ENCODE data around the gene THSD7B. TPM values are rescaled to one million over a fixed set of nuclear protein-coding genes. Genes with fewer than 3 reads are reported as not detected.

Gene THSD7B
- total and polyA plus RNA-seq, 4 donors, result 3.9 to 10.8 (median 4.0) TPM

DNA sequence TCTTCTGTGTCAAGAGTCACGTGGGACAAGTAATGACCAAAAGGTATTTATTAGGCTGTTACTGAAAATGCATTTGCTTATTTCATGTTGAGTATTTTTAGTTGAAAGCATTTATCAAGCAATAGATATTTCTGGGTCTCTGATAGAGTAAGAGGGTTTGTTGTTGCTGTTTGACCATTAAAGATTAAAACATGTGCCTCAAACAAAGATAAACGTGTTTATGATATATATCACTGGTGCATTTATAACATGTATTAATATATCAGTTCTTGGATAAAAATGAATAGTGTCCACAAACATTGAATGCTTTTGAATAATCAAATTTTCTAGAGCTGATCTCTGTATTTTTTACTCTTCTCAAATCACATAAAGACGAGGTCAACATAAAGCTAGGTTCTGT lies 467.7 kb downstream of the THSD7B start:
- H3K9me3 ChIP-seq (ENCODE audit: control insufficient read depth, insufficient read depth, low read length), result no peaks in the 10 kb centered on the region
- no peak overlapping the region for H3K27ac ChIP-seq (ENCODE audit: low read depth, low read length)
- no peaks in the 10 kb centered on the region for H3K4me1 ChIP-seq (ENCODE audit: control insufficient read depth, insufficient read depth, low read length)
- no peak overlapping the region for H3K4me3 ChIP-seq (ENCODE audit: low read depth, low read length)
- no peaks in the 10 kb centered on the region for H3K27me3 ChIP-seq (ENCODE audit: control insufficient read depth, insufficient read depth, low read length)
- DNase-seq (ENCODE audit: low read depth in 4 of 6, low spot score in 6 of 6), result no peak
- H3K36me3 ChIP-seq (ENCODE audit: control insufficient read depth, insufficient read depth, low read length), result no peaks in the 10 kb centered on the region
- WGBS (ENCODE audit: insufficient coverage), result 100% methylated on average over 1 of the region's 3 CpGs

DNA sequence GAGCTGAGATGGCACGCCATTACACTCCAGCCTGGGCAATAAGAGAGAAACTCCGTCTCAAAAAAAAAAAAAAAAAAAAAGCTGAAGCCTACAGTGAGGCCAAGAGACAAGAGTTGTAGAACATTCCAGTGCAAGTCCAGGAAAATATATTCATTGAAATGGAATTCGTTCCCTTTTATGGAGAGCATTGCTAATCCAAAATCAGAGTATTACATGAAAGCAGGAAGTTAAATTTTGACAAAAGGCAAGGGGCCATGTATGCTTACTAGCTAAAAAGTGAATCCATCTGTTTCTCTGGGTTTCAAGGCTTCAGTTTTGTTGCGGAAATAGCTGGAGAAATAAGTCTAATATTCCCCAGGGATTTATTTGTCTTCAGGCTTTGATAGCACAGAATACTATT lies 471.7 kb downstream of the THSD7B start:
- 93% methylated on average over 2 of the region's 4 CpGs for WGBS (ENCODE audit: insufficient coverage)
- Histone ChIP-seq H3K9me3 (ENCODE audit: control insufficient read depth, insufficient read depth, low read length) (no peaks in the 10 kb centered on the region), H3K4me3 (ENCODE audit: low read depth, low read length) (no peak overlapping the region), H3K27me3 (ENCODE audit: control insufficient read depth, insufficient read depth, low read length) (no peaks in the 10 kb centered on the region), H3K4me1 (ENCODE audit: control insufficient read depth, insufficient read depth, low read length) (no peaks in the 10 kb centered on the region), H3K27ac (ENCODE audit: low read depth, low read length) (no peak overlapping the region), H3K36me3 (ENCODE audit: control insufficient read depth, insufficient read depth, low read length) (no peaks in the 10 kb centered on the region)
- no peak for DNase-seq (ENCODE audit: low read depth in 4 of 6, low spot score in 6 of 6)

DNA sequence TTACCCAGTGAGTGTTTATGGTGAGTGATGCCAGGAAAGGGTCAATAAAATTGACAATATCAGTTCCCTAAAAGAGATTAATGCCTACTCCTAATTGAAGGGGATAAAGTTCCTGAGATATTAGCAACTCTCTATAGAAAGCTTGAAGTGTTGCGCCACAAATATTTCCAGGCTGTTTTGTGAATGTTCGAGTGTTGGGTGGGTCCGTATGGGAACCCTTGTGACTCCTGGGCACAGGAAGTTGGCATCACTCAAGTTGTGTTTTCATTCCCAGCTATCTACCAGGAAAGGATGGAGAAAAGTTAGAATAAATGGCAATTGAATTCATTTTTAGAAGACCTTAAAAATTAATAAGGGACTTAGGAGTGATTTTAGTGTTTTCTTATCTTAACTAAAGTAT lies 472.7 kb downstream of the THSD7B start:
- Histone ChIP-seq H3K4me1 (ENCODE audit: control insufficient read depth, insufficient read depth, low read length) (no peaks in the 10 kb centered on the region), H3K36me3 (ENCODE audit: control insufficient read depth, insufficient read depth, low read length) (no peaks in the 10 kb centered on the region), H3K4me3 (ENCODE audit: low read depth, low read length) (no peak overlapping the region), H3K27ac (ENCODE audit: low read depth, low read length) (no peak overlapping the region), H3K27me3 (ENCODE audit: control insufficient read depth, insufficient read depth, low read length) (no peaks in the 10 kb centered on the region), H3K9me3 (ENCODE audit: control insufficient read depth, insufficient read depth, low read length) (no peaks in the 10 kb centered on the region)
- WGBS (ENCODE audit: insufficient coverage), result no CpG with 5 or more reads among the region's 3 CpGs
- DNase-seq (ENCODE audit: low read depth in 4 of 6, low spot score in 6 of 6), result no peak

DNA sequence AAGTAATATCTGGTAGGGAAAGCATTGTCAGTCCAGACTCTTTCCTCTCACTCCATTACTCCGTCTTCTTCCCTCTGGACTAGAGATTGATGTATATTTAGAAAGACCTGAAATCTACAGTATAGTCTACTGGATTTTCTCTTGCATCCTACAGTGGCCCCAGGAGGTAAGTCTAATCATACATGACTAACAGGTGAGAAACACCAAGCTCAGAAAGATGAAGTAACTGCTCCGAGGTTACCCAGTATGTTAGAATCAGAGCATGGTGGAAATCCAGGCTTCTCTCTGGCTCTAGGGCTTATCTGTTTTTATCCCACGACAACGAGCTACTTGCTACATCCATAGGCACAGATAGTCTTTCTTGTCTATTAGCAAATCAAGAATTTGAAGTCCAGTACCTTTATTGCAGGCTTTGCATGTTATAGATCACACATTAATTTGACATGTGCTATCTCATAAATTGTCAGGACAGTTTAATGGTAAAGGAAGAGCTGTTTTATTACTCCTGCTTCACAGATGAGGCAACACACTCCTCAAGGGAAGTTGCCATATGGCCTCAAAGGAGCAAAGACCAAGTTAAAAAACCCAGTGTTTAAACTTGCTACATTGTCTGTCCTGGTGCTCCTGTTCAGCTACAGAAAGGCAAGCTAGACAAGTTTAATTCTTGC lies 484.3 kb downstream of the THSD7B start:
- H3K27me3 ChIP-seq (ENCODE audit: control insufficient read depth, insufficient read depth, low read length), result no peaks in the 10 kb centered on the region
- DNase-seq (ENCODE audit: low read depth in 4 of 6, low spot score in 6 of 6), result no peak
- no peaks in the 10 kb centered on the region for H3K36me3 ChIP-seq (ENCODE audit: control insufficient read depth, insufficient read depth, low read length)
- H3K9me3 ChIP-seq (ENCODE audit: control insufficient read depth, insufficient read depth, low read length), result no peaks in the 10 kb centered on the region
- no peaks in the 10 kb centered on the region for H3K4me1 ChIP-seq (ENCODE audit: control insufficient read depth, insufficient read depth, low read length)
- no peak overlapping the region for H3K27ac ChIP-seq (ENCODE audit: low read depth, low read length)
- H3K4me3 ChIP-seq (ENCODE audit: low read depth, low read length), result no peak overlapping the region
- WGBS (ENCODE audit: insufficient coverage), result 89% methylated on average over 1 of the region's 4 CpGs

DNA sequence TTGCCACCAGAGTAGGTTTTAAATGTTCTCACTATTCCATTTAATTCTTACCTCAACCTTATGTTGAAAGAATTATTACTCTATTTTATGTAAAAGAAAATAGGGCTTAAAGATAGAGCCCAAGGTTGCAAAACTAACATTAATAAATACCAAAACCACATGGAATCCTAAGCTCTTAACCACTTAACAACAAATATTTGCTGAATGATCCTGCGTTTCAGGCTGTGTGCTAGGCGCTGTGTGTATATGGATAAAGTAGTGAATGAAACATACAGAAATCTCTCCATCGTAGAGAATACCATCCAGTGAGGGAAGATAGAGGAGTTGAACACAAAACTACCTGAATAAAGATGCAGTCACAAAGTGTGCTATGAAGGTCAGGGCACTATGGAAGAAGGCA lies 485.1 kb downstream of the THSD7B start:
- H3K27ac ChIP-seq (ENCODE audit: low read depth, low read length), result no peak overlapping the region
- WGBS (ENCODE audit: insufficient coverage), result no CpG with 5 or more reads among the region's 3 CpGs

DNA sequence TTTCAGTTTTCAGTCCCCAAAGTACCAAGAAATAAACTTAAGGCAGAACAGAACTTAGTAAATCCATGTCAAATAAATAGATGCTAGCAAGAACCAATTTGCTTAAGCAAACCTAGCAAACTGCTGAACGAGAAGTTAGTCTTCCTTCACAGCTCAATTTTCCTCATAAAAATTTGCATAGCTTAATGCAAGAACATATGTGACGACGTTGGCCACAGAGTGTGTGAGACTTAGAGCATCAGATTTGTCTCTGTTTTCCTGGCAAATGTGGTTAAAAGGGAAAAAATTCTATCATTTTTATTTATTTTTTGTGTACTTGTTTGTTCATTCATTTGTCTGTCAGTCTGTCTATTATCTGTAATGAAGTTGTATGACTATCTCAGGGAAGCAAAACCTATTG lies 485.7 kb downstream of the THSD7B start:
- Histone ChIP-seq H3K4me3 (ENCODE audit: low read depth, low read length) (no peak overlapping the region), H3K27me3 (ENCODE audit: control insufficient read depth, insufficient read depth, low read length) (no peaks in the 10 kb centered on the region), H3K4me1 (ENCODE audit: control insufficient read depth, insufficient read depth, low read length) (no peaks in the 10 kb centered on the region), H3K36me3 (ENCODE audit: control insufficient read depth, insufficient read depth, low read length) (no peaks in the 10 kb centered on the region), H3K27ac (ENCODE audit: low read depth, low read length) (no peak overlapping the region), H3K9me3 (ENCODE audit: control insufficient read depth, insufficient read depth, low read length) (no peaks in the 10 kb centered on the region)
- peak in 1 of 6 donors; percentile 85 for DNase-seq (ENCODE audit: low read depth in 4 of 6, low spot score in 6 of 6)
- WGBS (ENCODE audit: insufficient coverage), result 75% methylated on average over 1 of the region's 3 CpGs

More for the DNA sequence above, 485.1 kb downstream of the THSD7B start:
- no peak for DNase-seq (ENCODE audit: low read depth in 4 of 6, low spot score in 6 of 6)
- no peaks in the 10 kb centered on the region for H3K27me3 ChIP-seq (ENCODE audit: control insufficient read depth, insufficient read depth, low read length)
- no peaks in the 10 kb centered on the region for H3K4me1 ChIP-seq (ENCODE audit: control insufficient read depth, insufficient read depth, low read length)
- no peak overlapping the region for H3K4me3 ChIP-seq (ENCODE audit: low read depth, low read length)
- H3K36me3 ChIP-seq (ENCODE audit: control insufficient read depth, insufficient read depth, low read length), result no peaks in the 10 kb centered on the region
- H3K9me3 ChIP-seq (ENCODE audit: control insufficient read depth, insufficient read depth, low read length), result no peaks in the 10 kb centered on the region

DNA sequence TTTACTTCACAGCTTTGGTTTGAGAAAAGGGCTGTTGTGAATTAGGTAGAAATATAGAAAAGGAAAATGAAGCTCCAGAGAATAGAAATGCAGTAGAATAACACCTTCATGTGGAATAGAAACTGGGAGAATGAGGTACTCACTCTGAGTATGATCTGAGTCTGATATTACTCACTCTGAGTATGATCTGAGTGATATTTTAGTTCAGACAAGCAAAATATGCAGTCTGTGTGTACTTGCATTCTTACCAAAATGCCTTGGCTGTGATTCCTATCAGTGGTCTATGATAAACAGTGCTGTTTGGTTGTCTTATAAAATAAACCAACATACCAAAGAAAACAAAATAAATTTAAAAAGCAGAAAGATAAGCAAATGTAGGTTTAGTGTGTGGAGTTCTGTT lies 487.6 kb downstream of the THSD7B start:
- H3K27me3 ChIP-seq (ENCODE audit: control insufficient read depth, insufficient read depth, low read length), result no peaks in the 10 kb centered on the region
- no peaks in the 10 kb centered on the region for H3K36me3 ChIP-seq (ENCODE audit: control insufficient read depth, insufficient read depth, low read length)
- H3K4me3 ChIP-seq (ENCODE audit: low read depth, low read length), result no peak overlapping the region
- peak in 1 of 6 donors; percentile 47 for DNase-seq (ENCODE audit: low read depth in 4 of 6, low spot score in 6 of 6)
- H3K9me3 ChIP-seq (ENCODE audit: control insufficient read depth, insufficient read depth, low read length), result no peaks in the 10 kb centered on the region
- no peaks in the 10 kb centered on the region for H3K4me1 ChIP-seq (ENCODE audit: control insufficient read depth, insufficient read depth, low read length)
- H3K27ac ChIP-seq (ENCODE audit: low read depth, low read length), result no peak overlapping the region

DNA sequence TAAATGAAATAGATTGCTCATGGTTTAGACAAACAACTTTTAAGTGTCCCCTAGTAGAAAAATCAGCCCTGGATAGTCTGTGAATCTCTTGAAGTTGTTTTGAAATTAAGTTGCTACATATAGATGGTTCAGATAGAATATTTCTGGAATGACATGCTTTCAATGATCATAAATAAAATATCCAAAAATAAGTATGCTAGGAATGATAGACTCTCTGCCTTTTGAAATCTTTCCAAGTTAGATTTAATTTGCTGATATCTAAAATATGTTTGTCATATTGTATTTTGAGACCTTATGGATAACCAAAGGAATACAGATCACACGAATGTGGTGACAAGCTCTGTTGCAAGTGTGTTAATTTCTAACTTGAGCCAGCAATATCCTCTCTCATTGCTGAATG lies 488.7 kb downstream of the THSD7B start:
- no CpG with 5 or more reads among the region's 1 CpG for WGBS (ENCODE audit: insufficient coverage)
- DNase-seq (ENCODE audit: low read depth in 4 of 6, low spot score in 6 of 6), result no peak
- Histone ChIP-seq H3K4me3 (ENCODE audit: low read depth, low read length) (no peak overlapping the region), H3K9me3 (ENCODE audit: control insufficient read depth, insufficient read depth, low read length) (no peaks in the 10 kb centered on the region), H3K27me3 (ENCODE audit: control insufficient read depth, insufficient read depth, low read length) (no peaks in the 10 kb centered on the region), H3K27ac (ENCODE audit: low read depth, low read length) (no peak overlapping the region), H3K4me1 (ENCODE audit: control insufficient read depth, insufficient read depth, low read length) (no peaks in the 10 kb centered on the region), H3K36me3 (ENCODE audit: control insufficient read depth, insufficient read depth, low read length) (no peaks in the 10 kb centered on the region)

DNA sequence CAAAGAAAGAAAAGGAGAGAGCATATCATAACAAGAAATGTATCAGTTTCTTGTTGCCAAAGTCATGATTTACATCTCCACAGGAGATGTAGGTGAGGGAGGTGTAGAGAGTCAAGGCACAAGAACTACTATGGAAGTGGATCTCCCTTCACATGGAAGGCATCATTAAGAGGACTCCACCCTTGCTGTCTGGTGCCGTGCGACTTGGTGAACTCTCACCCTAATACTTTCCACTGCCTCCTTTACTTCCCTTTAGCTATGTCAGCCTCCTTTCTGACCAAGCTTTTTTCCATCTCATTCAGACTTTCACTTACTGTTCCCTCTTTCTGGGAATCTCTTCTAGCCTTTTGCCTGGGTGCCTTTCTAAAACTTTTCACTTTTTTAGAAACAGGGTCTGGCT lies 490.0 kb downstream of the THSD7B start:
- Histone ChIP-seq H3K4me3 (ENCODE audit: low read depth, low read length) (no peak overlapping the region), H3K4me1 (ENCODE audit: control insufficient read depth, insufficient read depth, low read length) (no peaks in the 10 kb centered on the region), H3K9me3 (ENCODE audit: control insufficient read depth, insufficient read depth, low read length) (no peaks in the 10 kb centered on the region), H3K36me3 (ENCODE audit: control insufficient read depth, insufficient read depth, low read length) (no peaks in the 10 kb centered on the region), H3K27ac (ENCODE audit: low read depth, low read length) (no peak overlapping the region), H3K27me3 (ENCODE audit: control insufficient read depth, insufficient read depth, low read length) (no peaks in the 10 kb centered on the region)
- DNase-seq (ENCODE audit: low read depth in 4 of 6, low spot score in 6 of 6), result no peak
- WGBS (ENCODE audit: insufficient coverage), result 100% methylated on average over 2 of the region's 2 CpGs

DNA sequence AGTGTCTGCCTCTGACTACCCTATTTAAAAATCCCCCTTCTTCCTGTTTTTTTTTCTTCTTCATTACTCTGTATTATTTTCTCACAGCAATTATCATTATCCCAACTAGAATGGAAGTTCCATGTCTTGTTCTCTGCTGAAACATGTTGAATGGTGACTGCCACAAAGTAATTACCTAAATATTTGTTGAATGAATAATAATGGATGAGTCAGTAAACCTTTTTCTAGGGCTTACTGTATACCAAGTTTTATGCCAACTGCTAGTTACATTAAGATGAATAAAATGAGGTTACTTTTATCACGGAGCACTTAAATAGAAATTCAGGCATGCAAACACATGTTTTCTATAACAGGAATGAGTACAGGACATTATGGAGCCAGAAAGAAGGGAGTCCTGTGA lies 490.6 kb downstream of the THSD7B start:
- H3K36me3 ChIP-seq (ENCODE audit: control insufficient read depth, insufficient read depth, low read length), result no peaks in the 10 kb centered on the region
- no peaks in the 10 kb centered on the region for H3K4me1 ChIP-seq (ENCODE audit: control insufficient read depth, insufficient read depth, low read length)
- WGBS (ENCODE audit: insufficient coverage), result no CpG with 5 or more reads among the region's 1 CpG
- no peak overlapping the region for H3K4me3 ChIP-seq (ENCODE audit: low read depth, low read length)
- no peak for DNase-seq (ENCODE audit: low read depth in 4 of 6, low spot score in 6 of 6)
- H3K27ac ChIP-seq (ENCODE audit: low read depth, low read length), result no peak overlapping the region
- no peaks in the 10 kb centered on the region for H3K27me3 ChIP-seq (ENCODE audit: control insufficient read depth, insufficient read depth, low read length)
- H3K9me3 ChIP-seq (ENCODE audit: control insufficient read depth, insufficient read depth, low read length), result no peaks in the 10 kb centered on the region

Measured in spinal cord (tissue), 10 donors.